ENCODE data around the gene GDF9. TPM values are rescaled to one million over a fixed set of nuclear protein-coding genes. Genes with fewer than 3 reads are reported as not detected.

Gene GDF9
- total RNA-seq, 6 donors from 2014 or later: 0.23 to 1.1 (median 0.66) TPM; not detected in 2

GRCh38 chr5:132813599-132814502, 52.4 kb downstream of the GDF9 start:
- Histone ChIP-seq H3K27me3 (peaks cover 0 to 36% (median 15%) of the 10 kb centered on the region in 4 donors), H3K27ac (no peak overlapping the region), H3K9me3 (no peaks in the 10 kb centered on the region), H3K4me1 (peaks cover 12 to 20% (median 15%) of the 10 kb centered on the region in 4 donors), H3K4me3 (peak overlapping the region in 3 of 4 donors; percentile 43 to 48 (median 45)), H3K36me3 (no peaks in the 10 kb centered on the region)
- ATAC-seq (ENCODE audit: low FRiP score in 2 of 2) (peak in 1 of 2 donors; percentile 80), DNase-seq (peak in 1 of 2 donors; percentile 89)
- TF ChIP-seq POLR2AphosphoS5 (IDR thresholded peaks at IDR 0.05) (no peak), CTCF (IDR thresholded peaks at IDR 0.05) (peak in 1 of 6 experiments; percentile 21), POLR2A (IDR thresholded peaks at IDR 0.05) (no peak), EP300 (IDR thresholded peaks at IDR 0.05) (no peak)
- WGBS, 2 donors: 10% methylated on average over 79 of the region's 110 CpGs; no CpG with 5 or more reads in 1 of the 2 donors

GRCh38 chr5:132812781-132813598, 53.3 kb downstream of the GDF9 start, which contains the start of gene SOWAHA:
Gene SOWAHA, plus strand, starts transcription at chr5:132813302. Its CDS starts 320 bp downstream, at chr5:132813622.
- DNase-seq: peak in 1 of 2 donors; percentile 86
- H3K27ac ChIP-seq: no peak within 1 kb of the TSS
- no peak for ATAC-seq (ENCODE audit: low FRiP score in 2 of 2)
- H3K9me3 ChIP-seq: no peaks in the 10 kb centered on the region
- WGBS, 2 donors: 7 to 8% methylated on average over 16 to 24 of the region's 68 CpGs
- H3K36me3 ChIP-seq: no peaks in the 10 kb centered on the region
- H3K27me3 ChIP-seq: peaks cover 0 to 36% (median 15%) of the 10 kb centered on the region in 4 donors
- H3K4me3 ChIP-seq: peak within 1 kb of the TSS in 3 of 4 donors; percentile 43 to 48 (median 45)
- H3K4me1 ChIP-seq: peaks cover 12 to 20% (median 15%) of the 10 kb centered on the region in 4 donors
- TF ChIP-seq CTCF (IDR thresholded peaks at IDR 0.05): no peak
- no peak for TF ChIP-seq EP300 (IDR thresholded peaks at IDR 0.05)
- TF ChIP-seq POLR2AphosphoS5 (IDR thresholded peaks at IDR 0.05): no peak
- TF ChIP-seq POLR2A (IDR thresholded peaks at IDR 0.05): no peak

- no peak for TF ChIP-seq POLR2A (IDR thresholded peaks at IDR 0.05)
- no peak for TF ChIP-seq POLR2AphosphoS5 (IDR thresholded peaks at IDR 0.05)
- ATAC-seq (ENCODE audit: low FRiP score in 2 of 2) (no peak), DNase-seq (no peak)
- Histone ChIP-seq H3K27me3 (peaks cover 0 to 36% (median 15%) of the 10 kb centered on the region in 4 donors), H3K4me1 (peaks cover 12 to 20% (median 15%) of the 10 kb centered on the region in 4 donors), H3K27ac (no peak overlapping the region), H3K36me3 (no peaks in the 10 kb centered on the region), H3K9me3 (no peaks in the 10 kb centered on the region), H3K4me3 (no peak overlapping the region)
- WGBS, 2 donors: 50 to 65% methylated on average over 18 of the region's 18 CpGs
These were observed 54.0 kb downstream of the GDF9 start for GRCh38 chr5:132812123-132812765.

Small RNA genes within 50 kb of the gene (small RNA-seq; reads per million reads assigned to genes)
- gene RNA5SP192: 0 reads per million in 4 donors

Other genes starting within 250 kb of the GDF9 start
- 1 to 10 TPM in 1 of 6 donors, under 1 TPM in 1, not detected in 4; 0.49 to 1.0 TPM for gene IL13, start 208.3 kb downstream of the GDF9 start, total RNA-seq
- not detected for gene IL4, start 192.5 kb downstream of the GDF9 start, total RNA-seq
- gene KIF3A, start 128.9 kb downstream of the GDF9 start, total RNA-seq: 10 to 100 TPM; 10.3 to 22.3 (median 17.0) TPM
- gene CCNI2, start 119.0 kb downstream of the GDF9 start, total RNA-seq: under 1 TPM in 5 of 6 donors, not detected in 1; 0.26 to 0.84 (median 0.46) TPM
- gene SEPTIN8, start 89.2 kb downstream of the GDF9 start, total RNA-seq: 10 to 100 TPM; 26.3 to 41.5 (median 31.5) TPM
- gene SOWAHA, start 53.2 kb downstream of the GDF9 start, total RNA-seq: 1 to 10 TPM in 1 of 6 donors, under 1 TPM in 4, not detected in 1; 0.30 to 1.0 (median 0.55) TPM
- gene SHROOM1, start 35.8 kb downstream of the GDF9 start, total RNA-seq: 10 to 100 TPM in 5 of 6 donors, 1 to 10 TPM in 1; 7.7 to 27.6 (median 20.0) TPM
- 100 to 1,000 TPM in 3 of 6 donors, 10 to 100 TPM in 3; 44.6 to 327 (median 103) TPM for gene UQCRQ, start 173 bp upstream of the GDF9 start, total RNA-seq
- 1 to 10 TPM in 3 of 6 donors, under 1 TPM in 3; 0.61 to 2.2 (median 0.89) TPM for gene LEAP2, start 7.2 kb upstream of the GDF9 start, total RNA-seq
- gene AFF4, start 97.2 kb upstream of the GDF9 start, total RNA-seq: 10 to 100 TPM; 60.8 to 94.5 (median 72.8) TPM
- 10 to 100 TPM in 4 of 6 donors, 1 to 10 TPM in 2; 5.7 to 21.3 (median 12.4) TPM for gene ZCCHC10, start 160.1 kb upstream of the GDF9 start, total RNA-seq
- gene HSPA4, start 185.5 kb upstream of the GDF9 start, total RNA-seq: 10 to 100 TPM; 27.2 to 59.1 (median 56.7) TPM

Data from upper lobe of left lung (tissue), 6 donors.